ENCODE measurements around the gene IGFLR1. TPM values are rescaled to one million over a fixed set of nuclear protein-coding genes. Genes with fewer than 3 reads are reported as not detected.
"Not testable (repeated sequence)": the region's sequence is repeated elsewhere in the genome, so short reads cannot be mapped to it uniquely, and the experiment has no call there.

IGFLR1 gene
- total RNA-seq, 1 donor from 2014 or later = 1.9 TPM

GRCh38 chr19:35775298-35776101 is 33.2 kb upstream of the IGFLR1 start, which contains the start of gene ARHGAP33:
TSS of gene ARHGAP33 (plus strand) at chr19:35775564. CDS start at chr19:35775659, 95 bp downstream.
- Histone ChIP-seq H3K27me3 (ENCODE audit: control insufficient read depth, insufficient read depth, low read length) (no peaks in the 10 kb centered on the region), H3K36me3 (ENCODE audit: control insufficient read depth, insufficient read depth, low read length) (no peaks in the 10 kb centered on the region), H3K4me3 (ENCODE audit: low read depth, low read length) (peak within 1 kb of the TSS; percentile 76)
- TF ChIP-seq, protein P1, sequence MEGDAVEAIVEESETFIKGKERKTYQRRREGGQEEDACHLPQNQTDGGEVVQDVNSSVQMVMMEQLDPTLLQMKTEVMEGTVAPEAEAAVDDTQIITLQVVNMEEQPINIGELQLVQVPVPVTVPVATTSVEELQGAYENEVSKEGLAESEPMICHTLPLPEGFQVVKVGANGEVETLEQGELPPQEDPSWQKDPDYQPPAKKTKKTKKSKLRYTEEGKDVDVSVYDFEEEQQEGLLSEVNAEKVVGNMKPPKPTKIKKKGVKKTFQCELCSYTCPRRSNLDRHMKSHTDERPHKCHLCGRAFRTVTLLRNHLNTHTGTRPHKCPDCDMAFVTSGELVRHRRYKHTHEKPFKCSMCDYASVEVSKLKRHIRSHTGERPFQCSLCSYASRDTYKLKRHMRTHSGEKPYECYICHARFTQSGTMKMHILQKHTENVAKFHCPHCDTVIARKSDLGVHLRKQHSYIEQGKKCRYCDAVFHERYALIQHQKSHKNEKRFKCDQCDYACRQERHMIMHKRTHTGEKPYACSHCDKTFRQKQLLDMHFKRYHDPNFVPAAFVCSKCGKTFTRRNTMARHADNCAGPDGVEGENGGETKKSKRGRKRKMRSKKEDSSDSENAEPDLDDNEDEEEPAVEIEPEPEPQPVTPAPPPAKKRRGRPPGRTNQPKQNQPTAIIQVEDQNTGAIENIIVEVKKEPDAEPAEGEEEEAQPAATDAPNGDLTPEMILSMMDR (IDR thresholded peaks at IDR 0.05; ENCODE audit: insufficient read depth, low read length, poor library complexity, severe bottlenecking) = no peak
- DNase-seq (ENCODE audit: low read depth) = peak; percentile 67

- H3K27me3 ChIP-seq (ENCODE audit: control insufficient read depth, insufficient read depth, low read length) = no peaks in the 10 kb centered on the region
- no peak for DNase-seq (ENCODE audit: low read depth)
- TF ChIP-seq, protein P1 (IDR thresholded peaks at IDR 0.05; ENCODE audit: insufficient read depth, low read length, poor library complexity, severe bottlenecking) = no peak
- no peak overlapping the region for H3K4me3 ChIP-seq (ENCODE audit: low read depth, low read length)
- no peaks in the 10 kb centered on the region for H3K36me3 ChIP-seq (ENCODE audit: control insufficient read depth, insufficient read depth, low read length)
Observed at GRCh38 chr19:35775046-35775297, 32.7 kb upstream of the IGFLR1 start.

DNA sequence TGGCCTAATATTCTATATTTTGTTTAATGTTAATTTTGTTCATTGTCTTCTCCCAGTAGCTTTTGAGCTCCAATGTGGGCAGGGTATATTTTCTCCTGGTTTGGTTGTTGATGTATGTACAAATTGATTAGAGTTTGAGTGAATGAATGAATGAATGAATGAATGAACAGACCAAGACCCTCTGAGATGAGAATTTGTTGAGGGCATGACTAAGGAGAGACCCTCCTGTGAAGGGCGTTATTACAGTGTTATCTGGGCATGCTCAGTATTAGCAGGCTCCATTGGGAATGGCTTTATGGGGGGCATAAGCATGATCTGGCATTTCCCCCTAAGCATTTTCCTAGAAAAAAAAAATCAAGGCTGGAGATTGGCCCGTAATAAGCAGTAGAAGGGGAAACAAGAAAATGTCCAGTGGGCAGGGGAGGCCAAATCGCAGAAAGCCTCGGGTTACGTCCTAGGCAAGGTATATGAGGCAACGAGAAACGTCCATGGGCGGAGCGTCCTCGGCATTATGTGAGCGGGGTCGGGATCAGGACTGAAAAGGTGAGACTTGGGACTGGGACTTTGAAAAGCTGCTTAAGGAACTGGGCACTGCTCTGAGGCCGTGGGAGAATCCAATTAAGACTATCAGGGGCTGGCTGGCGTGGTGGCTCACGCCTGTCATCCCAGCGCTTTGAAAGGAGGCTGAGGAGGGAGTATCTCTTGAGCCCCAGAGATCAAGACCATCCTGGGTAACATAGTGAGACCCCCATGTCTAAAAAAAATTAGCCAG is 32.2 kb upstream of the IGFLR1 start:
- no peaks in the 10 kb centered on the region for H3K27me3 ChIP-seq (ENCODE audit: control insufficient read depth, insufficient read depth, low read length)
- DNase-seq (ENCODE audit: low read depth) = no peak
- no peaks in the 10 kb centered on the region for H3K36me3 ChIP-seq (ENCODE audit: control insufficient read depth, insufficient read depth, low read length)
- TF ChIP-seq, protein P1 (IDR thresholded peaks at IDR 0.05; ENCODE audit: insufficient read depth, low read length, poor library complexity, severe bottlenecking) = no peak
- H3K4me3 ChIP-seq (ENCODE audit: low read depth, low read length) = no peak overlapping the region

- Histone ChIP-seq H3K4me3 (ENCODE audit: low read depth, low read length) (no peak overlapping the region), H3K27me3 (ENCODE audit: control insufficient read depth, insufficient read depth, low read length) (no peaks in the 10 kb centered on the region), H3K36me3 (ENCODE audit: control insufficient read depth, insufficient read depth, low read length) (no peaks in the 10 kb centered on the region)
- DNase-seq (ENCODE audit: low read depth) = peak; percentile 47
- TF ChIP-seq, protein P1 (IDR thresholded peaks at IDR 0.05; ENCODE audit: insufficient read depth, low read length, poor library complexity, severe bottlenecking) = no peak
Observed at GRCh38 chr19:35773020-35773806, 31.0 kb upstream of the IGFLR1 start.

- not testable (repeated sequence) for H3K4me3 ChIP-seq (ENCODE audit: low read depth, low read length); H3K36me3 ChIP-seq (ENCODE audit: control insufficient read depth, insufficient read depth, low read length); H3K27me3 ChIP-seq (ENCODE audit: control insufficient read depth, insufficient read depth, low read length); DNase-seq (ENCODE audit: low read depth)
Observed at GRCh38 chr19:35772362-35772761, 30.1 kb upstream of the IGFLR1 start.

- no peak overlapping the region for H3K4me3 ChIP-seq (ENCODE audit: low read depth, low read length)
- DNase-seq (ENCODE audit: low read depth) = no peak
- no peaks in the 10 kb centered on the region for H3K36me3 ChIP-seq (ENCODE audit: control insufficient read depth, insufficient read depth, low read length)
- H3K27me3 ChIP-seq (ENCODE audit: control insufficient read depth, insufficient read depth, low read length) = no peaks in the 10 kb centered on the region
- TF ChIP-seq, protein P1 (IDR thresholded peaks at IDR 0.05; ENCODE audit: insufficient read depth, low read length, poor library complexity, severe bottlenecking) = no peak
Observed at GRCh38 chr19:35768082-35768421, 25.8 kb upstream of the IGFLR1 start.

Data from kidney epithelial cell (primary cell).